GM13976 (cell line): Measurements from ENCODE around the gene TREML4.

Experiments used
- DNase-seq: peaks from one replicate; pipeline ENCODE4 v3.0.0; 2012; ENCODE audit warnings: low spot score
- in situ Hi-C: fragments of 300-500 bp; cut with MboI; formaldehyde crosslinking; loops from one replicate; pipeline ENCODE4 v1.12.0; 2022; ENCODE audit warnings: low sequenced_read_pairs, mixed read lengths, inconsistent platforms; ENCODE audit not compliant: unreplicated experiment
- TF ChIP-seq, protein P1 (sequence below): IDR thresholded peaks from 2 replicates; pipeline ENCODE4 v1.5.1; 2012; ENCODE audit warnings: borderline replicate concordance, mild to moderate bottlenecking; ENCODE audit not compliant: insufficient read depth; ENCODE audit errors: extremely low read depth, missing control alignments, control extremely low read depth

Gene TREML4

DNA sequence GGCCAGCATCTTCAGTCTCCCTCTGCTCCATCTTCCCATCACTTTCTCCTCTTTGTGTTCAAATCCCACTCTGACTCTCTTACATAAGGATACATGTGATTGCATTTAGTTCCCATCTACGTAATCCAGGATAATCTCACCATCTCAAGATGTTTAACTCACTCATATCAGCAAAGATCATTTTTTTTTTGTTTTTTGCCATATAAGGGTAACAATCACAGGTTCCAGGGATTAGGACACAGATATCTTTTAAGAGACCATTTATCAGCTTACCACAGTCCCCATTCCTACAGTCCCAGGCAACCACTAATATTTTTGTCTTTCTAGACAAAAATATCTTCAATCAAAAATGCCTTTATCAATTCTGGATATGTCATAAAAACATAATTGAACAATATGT, 24.0 kb upstream of the TREML4 start:
- DNase-seq: no peak
- in situ Hi-C loops: no loop called here
- TF ChIP-seq, protein P1, sequence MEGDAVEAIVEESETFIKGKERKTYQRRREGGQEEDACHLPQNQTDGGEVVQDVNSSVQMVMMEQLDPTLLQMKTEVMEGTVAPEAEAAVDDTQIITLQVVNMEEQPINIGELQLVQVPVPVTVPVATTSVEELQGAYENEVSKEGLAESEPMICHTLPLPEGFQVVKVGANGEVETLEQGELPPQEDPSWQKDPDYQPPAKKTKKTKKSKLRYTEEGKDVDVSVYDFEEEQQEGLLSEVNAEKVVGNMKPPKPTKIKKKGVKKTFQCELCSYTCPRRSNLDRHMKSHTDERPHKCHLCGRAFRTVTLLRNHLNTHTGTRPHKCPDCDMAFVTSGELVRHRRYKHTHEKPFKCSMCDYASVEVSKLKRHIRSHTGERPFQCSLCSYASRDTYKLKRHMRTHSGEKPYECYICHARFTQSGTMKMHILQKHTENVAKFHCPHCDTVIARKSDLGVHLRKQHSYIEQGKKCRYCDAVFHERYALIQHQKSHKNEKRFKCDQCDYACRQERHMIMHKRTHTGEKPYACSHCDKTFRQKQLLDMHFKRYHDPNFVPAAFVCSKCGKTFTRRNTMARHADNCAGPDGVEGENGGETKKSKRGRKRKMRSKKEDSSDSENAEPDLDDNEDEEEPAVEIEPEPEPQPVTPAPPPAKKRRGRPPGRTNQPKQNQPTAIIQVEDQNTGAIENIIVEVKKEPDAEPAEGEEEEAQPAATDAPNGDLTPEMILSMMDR: no peak

DNA sequence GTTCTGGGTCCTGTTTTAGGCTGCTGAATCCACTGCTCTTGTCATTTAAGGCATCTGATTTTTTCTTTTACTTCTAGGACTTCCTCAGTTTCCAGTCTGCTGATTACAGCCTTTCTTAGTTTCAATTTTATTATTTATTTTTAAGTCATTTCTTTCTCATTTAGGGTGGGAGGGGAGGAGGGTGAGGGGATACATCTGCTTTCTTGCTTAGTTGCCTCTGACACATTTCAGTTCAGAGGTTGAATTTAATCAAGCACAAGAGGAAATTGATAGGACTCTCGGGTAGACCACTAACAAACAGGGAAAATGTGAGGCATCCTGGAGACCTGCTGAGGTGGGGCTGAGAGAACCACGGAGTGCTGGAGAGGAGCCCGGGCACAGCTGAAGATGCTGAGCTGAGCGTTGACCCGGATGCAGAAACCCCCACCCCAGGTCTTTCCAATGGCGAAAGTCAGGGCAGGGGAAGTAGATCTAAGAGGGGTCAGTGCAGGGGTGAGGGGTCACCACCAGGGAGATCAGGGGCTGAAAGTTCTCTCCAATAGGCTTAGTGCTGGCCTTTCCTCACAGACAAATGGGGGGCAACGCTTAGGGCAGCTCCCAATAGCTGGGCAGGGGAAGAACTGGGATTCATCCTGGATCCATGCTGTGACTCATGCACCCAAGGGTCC, 19.6 kb upstream of the TREML4 start:
- in situ Hi-C loops: no loop called here
- no peak for DNase-seq
- TF ChIP-seq, protein P1: no peak

DNA sequence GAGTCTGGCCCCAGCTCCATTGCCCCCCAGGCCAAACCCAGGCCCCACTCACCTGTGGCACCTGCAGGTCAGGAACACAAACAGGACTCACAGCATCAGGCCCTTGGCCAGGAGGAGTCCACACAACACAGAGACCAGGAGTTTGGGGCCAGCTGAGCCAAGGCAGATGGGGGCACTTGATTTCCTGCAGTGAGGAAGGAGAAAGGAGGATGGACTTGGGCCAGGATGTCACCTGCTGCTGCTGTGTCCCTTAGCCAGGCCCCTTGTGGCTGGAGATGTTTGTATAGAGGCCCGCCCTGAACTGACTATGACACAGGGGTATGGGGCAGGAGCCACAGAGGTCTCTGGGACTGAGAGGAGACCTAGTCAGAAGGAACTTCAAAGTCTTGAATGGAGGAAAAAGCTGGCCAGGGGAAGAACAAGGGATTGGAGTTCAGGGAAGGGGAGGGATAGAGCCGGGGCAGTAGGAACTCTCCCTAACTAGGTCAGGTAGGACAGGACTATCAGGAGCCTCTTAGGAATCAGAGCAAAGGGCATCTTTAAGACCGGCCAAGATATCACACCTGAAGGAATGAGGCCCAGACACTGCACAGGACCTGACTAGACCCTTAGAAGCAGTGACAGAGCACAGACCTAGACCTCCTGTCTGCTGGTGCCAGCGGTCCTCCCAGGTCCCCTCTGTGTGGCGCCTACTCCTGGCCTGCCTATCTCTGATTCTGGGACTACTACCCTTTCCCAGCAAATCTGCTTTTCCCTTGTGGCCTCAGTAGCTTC, 18.4 kb upstream of the TREML4 start:
- TF ChIP-seq, protein P1: no peak
- in situ Hi-C loops: no loop called here

DNA sequence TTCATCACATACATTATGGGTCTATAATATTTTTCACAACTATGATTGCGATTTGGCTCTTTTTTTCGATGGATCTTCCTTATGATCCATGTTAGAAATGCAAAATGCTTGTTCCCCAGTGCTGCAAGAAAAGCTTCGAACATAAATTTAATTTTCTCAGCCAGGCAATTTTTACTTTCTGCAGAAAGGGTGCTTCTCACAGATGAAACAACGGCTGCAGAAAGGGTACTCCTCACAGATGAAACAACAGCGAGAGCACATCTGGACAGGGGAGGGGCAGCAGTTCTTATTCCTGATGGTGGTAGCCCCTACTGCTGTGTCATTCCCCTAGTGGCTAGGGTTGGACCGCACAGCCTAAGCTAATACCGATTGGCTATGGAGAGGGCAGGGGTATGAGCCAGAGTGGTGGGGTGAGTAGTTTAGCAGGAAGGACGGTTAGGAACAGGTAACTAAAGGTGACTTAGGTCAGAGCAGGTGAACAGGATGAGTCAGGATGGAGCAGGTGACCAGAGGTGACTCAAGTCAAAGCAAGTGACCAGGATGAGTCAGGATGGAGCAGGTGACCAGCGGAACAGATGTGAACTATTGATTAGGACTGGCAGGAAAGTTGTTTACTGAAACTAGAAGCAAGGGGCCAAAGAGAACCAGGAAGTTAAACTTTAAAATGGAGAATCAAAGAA, 13.4 kb upstream of the TREML4 start:
- DNase-seq: no peak
- in situ Hi-C loops: no loop called here
- TF ChIP-seq, protein P1: no peak

More for the DNA sequence above, 18.4 kb upstream of the TREML4 start:
- no peak for DNase-seq

DNA sequence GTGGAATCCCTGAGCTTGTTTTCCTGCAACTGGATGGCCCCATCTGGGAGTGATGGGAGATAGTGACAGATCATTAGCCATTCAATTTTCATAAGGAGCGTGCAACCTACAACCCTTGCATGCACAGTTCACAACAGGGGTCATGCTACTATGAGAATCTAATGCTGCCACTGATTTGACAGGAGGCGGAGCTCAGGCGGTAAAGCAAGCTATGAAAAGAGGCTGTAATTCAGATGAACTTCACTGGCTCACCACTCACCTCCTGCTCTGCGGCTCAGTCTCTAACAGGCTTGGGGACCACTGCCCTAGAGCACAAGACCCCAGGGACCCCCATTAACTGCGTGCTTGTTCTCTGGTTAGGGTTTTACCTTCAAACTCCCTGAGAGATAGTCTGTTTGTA, 12.4 kb upstream of the TREML4 start:
- in situ Hi-C loops: no loop called here
- no peak for DNase-seq
- TF ChIP-seq, protein P1: no peak

DNA sequence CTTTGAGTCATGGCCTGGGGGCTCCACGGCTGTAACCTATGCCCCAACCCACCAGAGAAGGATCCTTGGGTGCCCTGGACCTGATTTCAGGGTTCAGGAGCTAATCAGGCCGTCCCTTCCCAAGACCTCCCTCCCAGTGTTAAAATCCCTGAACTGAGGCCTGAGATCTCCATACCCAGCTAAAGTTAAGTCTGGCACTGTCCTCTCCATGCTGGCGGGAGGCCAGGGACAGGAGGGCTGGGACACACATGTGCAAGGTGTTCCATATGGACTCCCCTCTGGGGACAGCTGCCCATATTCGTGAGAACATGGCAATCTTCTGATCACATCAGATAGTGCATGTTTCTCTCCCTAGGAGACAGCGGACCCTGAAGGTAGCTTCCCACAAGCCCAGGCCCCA, 11.5 kb upstream of the TREML4 start:
- TF ChIP-seq, protein P1: no peak
- DNase-seq: no peak
- in situ Hi-C loops: no loop called here
